H9 (cell line): Measurements from ENCODE around the gene KIRREL3. TPM values are rescaled to one million over a fixed set of nuclear protein-coding genes. Genes with fewer than 3 reads are reported as not detected.
A peak's percentile ranks its signal among the peaks of the same experiment; 100 is the strongest.

Experiments used
- DNase-seq: peaks from one replicate; pipeline ENCODE4 v3.0.0-alpha.2; 2017
- H2AFZ ChIP-seq: one replicate; pipeline ENCODE4 v1.6.1; 2013; ENCODE audit warnings: mild to moderate bottlenecking, low read length, control low read depth, moderate library complexity
- H2AK5ac ChIP-seq: 2 replicates; pipeline ENCODE4 v1.6.1; 2013; ENCODE audit warnings: low read length, control low read depth, mixed read lengths; ENCODE audit not compliant: insufficient read length
- H2BK120ac ChIP-seq: one replicate; pipeline ENCODE4 v1.6.1; 2013; ENCODE audit warnings: low read depth, mild to moderate bottlenecking, low read length, control low read depth, inconsistent platforms; ENCODE audit not compliant: poor library complexity, severe bottlenecking
- H2BK12ac ChIP-seq: 2 replicates; pipeline ENCODE4 v1.6.1; 2013; ENCODE audit warnings: low read length, control low read depth, mixed read lengths, low read depth; ENCODE audit not compliant: insufficient read length
- H2BK15ac ChIP-seq: 2 replicates; pipeline ENCODE4 v1.6.1; 2013; ENCODE audit warnings: low read depth, low read length, control low read depth
- H2BK20ac ChIP-seq: one replicate; pipeline ENCODE4 v1.6.1; 2013; ENCODE audit warnings: low read depth, mild to moderate bottlenecking, low read length, control low read depth, inconsistent platforms; ENCODE audit not compliant: poor library complexity, severe bottlenecking
- H2BK5ac ChIP-seq: 2 replicates; pipeline ENCODE4 v1.6.1; 2013; ENCODE audit warnings: low read length, control low read depth, mixed read lengths; ENCODE audit not compliant: insufficient read length
- H3K14ac ChIP-seq: 2 replicates; pipeline ENCODE4 v1.6.1; 2013; ENCODE audit warnings: low read length, control low read depth; ENCODE audit not compliant: insufficient read depth
- H3K18ac ChIP-seq: 2 replicates; pipeline ENCODE4 v1.6.1; 2013; ENCODE audit warnings: low read depth, mild to moderate bottlenecking, mixed read lengths, low read length, control low read depth; ENCODE audit not compliant: insufficient read length
- H3K23ac ChIP-seq: 2 replicates; pipeline ENCODE4 v1.6.1; 2013; ENCODE audit warnings: low read length, control low read depth, mixed read lengths, low read depth; ENCODE audit not compliant: insufficient read length
- H3K23me2 ChIP-seq: 2 replicates; pipeline ENCODE4 v1.6.1; 2013; ENCODE audit warnings: low read depth, mild to moderate bottlenecking, mixed read lengths, low read length, control low read depth; ENCODE audit not compliant: insufficient read length, poor library complexity, severe bottlenecking
- H3K27ac ChIP-seq: 2 replicates; pipeline ENCODE4 v1.5.1; 2013; ENCODE audit warnings: low read length, control low read depth, mixed read lengths, low read depth; ENCODE audit not compliant: insufficient read length
- H3K27me3 ChIP-seq: 2 replicates; pipeline ENCODE4 v1.6.1; 2013; ENCODE audit warnings: low read length, control low read depth, inconsistent platforms; ENCODE audit not compliant: insufficient read depth
- H3K4ac ChIP-seq: 2 replicates; pipeline ENCODE4 v1.6.1; 2013; ENCODE audit warnings: low read depth, mild to moderate bottlenecking, control low read depth, inconsistent platforms, low read length, moderate library complexity
- H3K4me1 ChIP-seq: 2 replicates; pipeline ENCODE4 v1.6.1; 2013; ENCODE audit warnings: low read length, control low read depth, inconsistent platforms; ENCODE audit not compliant: insufficient read depth
- H3K4me2 ChIP-seq: 2 replicates; pipeline ENCODE4 v1.6.1; 2013; ENCODE audit warnings: low read length, control low read depth, mixed read lengths; ENCODE audit not compliant: insufficient read length, insufficient read depth
- H3K56ac ChIP-seq: 2 replicates; pipeline ENCODE4 v1.6.1; 2013; ENCODE audit warnings: low read depth, mild to moderate bottlenecking, mixed read lengths, low read length, control low read depth; ENCODE audit not compliant: insufficient read length
- H3K79me1 ChIP-seq: 2 replicates; pipeline ENCODE4 v1.6.1; 2013; ENCODE audit warnings: low read depth, mild to moderate bottlenecking, moderate library complexity, low read length, control low read depth, inconsistent platforms; ENCODE audit not compliant: insufficient read depth, poor library complexity, severe bottlenecking
- H3K79me2 ChIP-seq: 2 replicates; pipeline ENCODE4 v1.6.1; 2013; ENCODE audit warnings: low read length, control low read depth, inconsistent platforms; ENCODE audit not compliant: insufficient read depth
- H3K9ac ChIP-seq: 2 replicates; pipeline ENCODE4 v1.6.1; 2013; ENCODE audit warnings: low read length, control low read depth, mixed read lengths; ENCODE audit not compliant: insufficient read length; ENCODE audit errors: extremely low read depth
- H3K9me3 ChIP-seq: one replicate; pipeline ENCODE4 v1.6.1; 2013; ENCODE audit warnings: low read depth, low read length, inconsistent platforms; ENCODE audit not compliant: control insufficient read depth
- H3T11ph ChIP-seq: one replicate; pipeline ENCODE4 v1.6.1; 2013; ENCODE audit warnings: mild to moderate bottlenecking, low read length, control low read depth, inconsistent platforms
- H4K20me1 ChIP-seq: one replicate; pipeline ENCODE4 v1.6.1; 2013; ENCODE audit not compliant: control insufficient read depth, insufficient read length, insufficient read depth
- H4K5ac ChIP-seq: 2 replicates; pipeline ENCODE4 v1.6.1; 2013; ENCODE audit warnings: low read depth, mild to moderate bottlenecking, mixed read lengths, low read length, control low read depth; ENCODE audit not compliant: insufficient read length
- H4K8ac ChIP-seq: replicated peaks from 2 replicates; pipeline ENCODE4 v1.6.1; 2013; ENCODE audit warnings: low read length, control low read depth, mixed read lengths, low read depth; ENCODE audit not compliant: insufficient read length
- H4K91ac ChIP-seq: 2 replicates; pipeline ENCODE4 v1.6.1; 2013; ENCODE audit warnings: low read depth, mild to moderate bottlenecking, moderate library complexity, mixed read lengths, low read length, control low read depth; ENCODE audit not compliant: insufficient read length
- H3K27ac Mint-ChIP-seq, 3 experiments: 2 replicates in 2 of 3; 3 replicates in 1 of 3; pipeline ENCODE4 v1.8.0; 2020 to 2021; ENCODE audit warnings: mixed read lengths in 3 of 3, mild to moderate bottlenecking in 1 of 3, moderate library complexity in 1 of 3
- H3K27me3 Mint-ChIP-seq: 2 replicates; pipeline ENCODE4 v1.8.0; 2021; ENCODE audit warnings: low read depth, mild to moderate bottlenecking, moderate library complexity, mixed read lengths
- H3K36me3 Mint-ChIP-seq, 3 experiments: 2 replicates in 2 of 3; 3 replicates in 1 of 3; pipeline ENCODE4 v1.8.0; 2020 to 2021; ENCODE audit warnings: low read depth in 3 of 3, mixed read lengths in 3 of 3; ENCODE audit not compliant: insufficient read depth in 1 of 3
- H3K4me1 Mint-ChIP-seq, 2 experiments: 2 replicates each; pipeline ENCODE4 v1.8.0; 2020; ENCODE audit warnings: mixed read lengths in 2 of 2
- H3K4me3 Mint-ChIP-seq, 2 experiments: 2 replicates in 1 of 2; 3 replicates in 1 of 2; pipeline ENCODE4 v1.8.0; 2020 to 2021; ENCODE audit warnings: mild to moderate bottlenecking in 2 of 2, mixed read lengths in 2 of 2, moderate library complexity in 1 of 2
- H3K9me3 Mint-ChIP-seq, 2 experiments: 2 replicates in 1 of 2; 3 replicates in 1 of 2; pipeline ENCODE4 v1.8.0; 2020; ENCODE audit warnings: mild to moderate bottlenecking in 2 of 2, mixed read lengths in 2 of 2, moderate library complexity in 1 of 2
- CTCF ChIP-seq: fragments of 200-600 bp; sonication (generic); conservative IDR thresholded peaks from 3 replicates; pipeline ENCODE4 v1.8.0; 2021; ENCODE audit warnings: antibody characterized with exemption, mild to moderate bottlenecking
- WGBS: extraction: QIAGEN DNeasy Blood & Tissue Kit; methylation state at CpG from one replicate; pipeline ENCODE4 v1.1.7; 2013; ENCODE audit warnings: missing lambda C conversion rate, low lambda C conversion rate, mixed read lengths; ENCODE audit not compliant: insufficient read length; ENCODE audit errors: extremely low coverage; 5-methylcytosine and 5-hydroxymethylcytosine counted together
- total RNA-seq: library from RNA; stranded (reverse); gene quantifications from 2 replicates; pipeline ENCODE4 v1.2.1, GENCODE V29; 2021

KIRREL3 gene
- total RNA-seq, 1 experiment from 2014 or later, result 0.17 TPM

DNA sequence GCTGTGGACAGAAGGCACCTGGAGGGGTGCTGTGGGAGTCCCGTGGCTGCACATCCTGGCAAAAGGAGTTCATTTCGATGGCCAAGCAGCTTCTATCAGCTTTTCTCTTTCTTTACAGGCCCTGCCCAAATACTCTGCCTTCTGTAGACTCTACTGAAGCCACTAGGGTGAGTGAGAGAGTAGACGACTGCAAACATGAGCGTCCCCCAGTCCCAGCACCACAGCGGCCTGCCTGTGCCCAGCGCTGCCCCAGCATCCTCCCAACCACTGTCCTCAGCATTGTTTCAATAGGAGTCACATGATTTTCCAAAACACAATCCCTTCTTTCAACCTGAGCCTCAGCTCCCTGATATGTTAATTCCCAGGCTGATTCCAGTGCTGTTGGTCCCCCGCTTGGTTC lies 110.0 kb downstream of the KIRREL3 start:
- Histone ChIP-seq H3K56ac (no peak overlapping the region), H4K5ac (no peak overlapping the region), H3K23ac (no peak overlapping the region), H4K91ac (no peak overlapping the region), H3K4ac (no peak overlapping the region), H3K9ac (no peak overlapping the region), H3K14ac (no peak overlapping the region), H4K8ac (peak overlapping the region; percentile 11), H3T11ph (no peak overlapping the region), H2BK12ac (no peak overlapping the region), H3K27me3 (no peaks in the 10 kb centered on the region), H3K79me2 (no peaks in the 10 kb centered on the region), H3K4me1 (no peaks in the 10 kb centered on the region; the same call in 1 of the 2 replicates), H3K18ac (no peak overlapping the region), H3K79me1 (no peaks in the 10 kb centered on the region), H2BK5ac (no peak overlapping the region), H3K4me2 (no peak overlapping the region), H2BK20ac (no peak overlapping the region), H3K23me2 (no peaks in the 10 kb centered on the region), H2BK15ac (no peak overlapping the region), H4K20me1 (no peaks in the 10 kb centered on the region), H2AFZ (no peak overlapping the region), H3K9me3 (no peaks in the 10 kb centered on the region), H3K27ac (no peak overlapping the region), H2BK120ac (no peak overlapping the region), H2AK5ac (no peak overlapping the region)
- H3K4me1 Mint-ChIP-seq, result peaks cover 29 to 41% of the 10 kb centered on the region in 2 experiments
- peak; percentile 74 for DNase-seq
- peak overlapping the region in 1 of 2 experiments; percentile 45; a peak in 2 of 5 replicates for H3K4me3 Mint-ChIP-seq
- H3K9me3 Mint-ChIP-seq, result peaks cover 0 to 3% of the 10 kb centered on the region in 2 experiments; a peak in 2 of 5 replicates
- TF ChIP-seq CTCF, result peak; percentile 56
- H3K27ac Mint-ChIP-seq, result peak overlapping the region in 2 of 3 experiments; percentile 66 to 82; a peak in 4 of 7 replicates
- H3K36me3 Mint-ChIP-seq, result no peaks in the 10 kb centered on the region
- H3K27me3 Mint-ChIP-seq, result peaks cover 1% of the 10 kb centered on the region
- WGBS, result no CpG with 5 or more reads among the region's 7 CpGs
